GM23248 (cell line): ENCODE results near the gene GFRA1. TPM values are rescaled to one million over a fixed set of nuclear protein-coding genes. Genes with fewer than 3 reads are reported as not detected.

Experiments
- DNase-seq: peaks from one replicate; pipeline ENCODE4 v3.0.0-alpha.2; 2015
- H2AFZ ChIP-seq: fragments of 200-600 bp; sonication (generic); 2 replicates; pipeline ENCODE4 v1.6.1; 2016; ENCODE audit warnings: antibody characterized with exemption
- H3F3A ChIP-seq: fragments of 200-600 bp; sonication (generic); 2 replicates; pipeline ENCODE4 v1.6.1; 2016; ENCODE audit warnings: mild to moderate bottlenecking, antibody characterized with exemption, mixed run types; ENCODE audit not compliant: insufficient read depth
- H3K27ac ChIP-seq: fragments of 200-600 bp; sonication (generic); 2 replicates; pipeline ENCODE4 v1.5.1; 2016; ENCODE audit warnings: mild to moderate bottlenecking
- H3K27me3 ChIP-seq: fragments of 200-600 bp; sonication (generic); replicated peaks from 2 replicates; pipeline ENCODE4 v1.6.1; 2016; ENCODE audit warnings: mild to moderate bottlenecking; ENCODE audit not compliant: insufficient read depth
- H3K36me3 ChIP-seq: fragments of 200-600 bp; sonication (generic); 2 replicates; pipeline ENCODE4 v1.6.1; 2016; ENCODE audit warnings: low read depth, mild to moderate bottlenecking
- H3K4me1 ChIP-seq: fragments of 200-600 bp; sonication (generic); 2 replicates; pipeline ENCODE4 v1.6.1; 2016; ENCODE audit warnings: mild to moderate bottlenecking; ENCODE audit not compliant: insufficient read depth
- H3K4me2 ChIP-seq: fragments of 200-600 bp; sonication (generic); one replicate; pipeline ENCODE4 v1.6.1; 2016; ENCODE audit warnings: mild to moderate bottlenecking; ENCODE audit not compliant: unreplicated experiment
- H3K4me3 ChIP-seq: fragments of 200-600 bp; sonication (generic); 2 replicates; pipeline ENCODE4 v1.5.1; 2016; ENCODE audit warnings: mild to moderate bottlenecking
- H3K79me2 ChIP-seq: fragments of 200-600 bp; sonication (generic); 2 replicates; pipeline ENCODE4 v1.6.1; 2016; ENCODE audit warnings: mild to moderate bottlenecking; ENCODE audit not compliant: insufficient read depth
- H3K9ac ChIP-seq: fragments of 200-600 bp; sonication (generic); 2 replicates; pipeline ENCODE4 v1.6.1; 2016; ENCODE audit warnings: mild to moderate bottlenecking
- H3K9me2 ChIP-seq: fragments of 200-600 bp; sonication (generic); 2 replicates; pipeline ENCODE4 v1.6.1; 2016; ENCODE audit warnings: mixed run types, mild to moderate bottlenecking, moderate library complexity; ENCODE audit not compliant: insufficient read depth
- H3K9me3 ChIP-seq: fragments of 200-600 bp; sonication (generic); one replicate; pipeline ENCODE4 v1.6.1; 2017; ENCODE audit warnings: low read depth
- H4K20me1 ChIP-seq: fragments of 200-600 bp; sonication (generic); 2 replicates; pipeline ENCODE4 v1.6.0; 2016; ENCODE audit not compliant: insufficient read depth
- EZH2 ChIP-seq: fragments of 200-600 bp; sonication (generic); IDR thresholded peaks from 2 replicates; pipeline ENCODE4 v1.6.1; 2018; ENCODE audit warnings: antibody characterized with exemption, mild to moderate bottlenecking; ENCODE audit not compliant: insufficient read depth, poor library complexity, severe bottlenecking
- EZH2phosphoT487 ChIP-seq: fragments of 200-600 bp; sonication (generic); IDR thresholded peaks from 2 replicates; pipeline ENCODE4 v1.6.1; 2018; ENCODE audit warnings: antibody characterized with exemption, moderate library complexity, mild to moderate bottlenecking, low read depth; ENCODE audit not compliant: insufficient read depth
- WGBS, 2 experiments: methylation state at CpG; one replicate each; pipeline ENCODE4 v1.1.6; 2015 to 2017; ENCODE audit warnings: low lambda C conversion rate in 2 of 2, low coverage in 1 of 2; ENCODE audit errors: missing lambda C conversion rate in 2 of 2; 5-methylcytosine and 5-hydroxymethylcytosine counted together
- in situ Hi-C: fragments of 300-500 bp; cut with MboI; formaldehyde crosslinking; loops from 2 replicates; pipeline ENCODE4 v1.15.0; 2020
- polyA plus RNA-seq: library from polyadenylated mRNA; unstranded; fragments of >200 nt; fragmentation: Nextera tagmentation; extraction: Ambion mirVana; gene quantifications from 2 replicates; pipeline ENCODE4 v1.2.1, GENCODE V29; 2016
- total RNA-seq: library from RNA; depleted of rRNA; stranded (reverse); fragments of >200 nt; shearing (Covaris generic); gene quantifications from 2 replicates; pipeline ENCODE4 v1.2.3, GENCODE V29; 2014

The GFRA1 gene
- total and polyA plus RNA-seq, 2 experiments from 2014 or later, result 5.0 to 5.2 TPM

DNA sequence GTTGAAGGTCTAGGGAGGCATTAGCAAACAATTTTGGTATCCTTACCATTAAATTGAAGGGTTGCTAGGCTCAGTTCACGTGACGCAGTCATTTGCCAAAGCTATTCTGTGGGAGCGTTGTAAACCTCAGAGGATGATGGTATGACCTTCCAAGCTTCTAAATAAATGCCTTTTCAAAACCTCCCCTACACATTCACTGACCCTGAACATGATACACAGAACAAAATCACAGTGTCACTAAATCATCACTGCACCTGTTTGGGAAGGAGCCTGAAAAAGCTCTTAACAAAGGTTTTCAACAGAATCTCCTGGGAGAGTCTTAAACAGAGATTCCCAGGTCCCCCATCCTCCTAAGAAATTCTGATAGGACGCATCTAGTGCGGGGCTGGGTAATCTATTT is 38.0 kb upstream of the GFRA1 start:
- Histone ChIP-seq H3K9me2 (no peaks in the 10 kb centered on the region), H3K36me3 (no peaks in the 10 kb centered on the region), H3K79me2 (no peaks in the 10 kb centered on the region), H2AFZ (no peak overlapping the region), H3K4me1 (no peaks in the 10 kb centered on the region), H3K27ac (no peak overlapping the region), H4K20me1 (no peaks in the 10 kb centered on the region), H3K9me3 (no peaks in the 10 kb centered on the region), H3K4me3 (no peak overlapping the region), H3K4me2 (no peak overlapping the region), H3K9ac (no peak overlapping the region), H3K27me3 (no peaks in the 10 kb centered on the region), H3F3A (no peaks in the 10 kb centered on the region)
- 42 to 47% methylated on average over 5 of the region's 5 CpGs for WGBS, 2 experiments
- in situ Hi-C loops, result no loop called here
- DNase-seq, result no peak
- TF ChIP-seq EZH2phosphoT487, result no peak
- no peak for TF ChIP-seq EZH2

DNA sequence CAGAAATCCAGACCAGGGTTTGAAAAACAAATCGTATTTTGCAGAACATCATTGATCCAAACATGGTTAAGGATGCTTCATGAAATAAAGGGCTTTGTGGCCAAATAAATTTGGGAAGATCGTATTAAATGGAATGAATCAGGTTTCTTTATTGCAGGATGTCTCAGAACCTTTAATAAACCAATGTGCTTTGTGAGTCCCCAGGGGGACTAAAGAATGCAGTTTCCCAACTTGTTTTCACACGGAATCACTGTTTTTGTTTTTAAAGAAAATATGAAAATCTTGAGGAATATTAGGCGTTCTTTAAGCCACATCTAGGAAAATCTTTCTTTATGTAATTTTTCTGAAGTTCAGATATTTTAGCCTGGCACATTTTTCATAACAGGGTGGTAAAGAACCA is 34.4 kb upstream of the GFRA1 start:
- H3K4me2 ChIP-seq, result no peak overlapping the region
- in situ Hi-C loops, result no loop called here

DNA sequence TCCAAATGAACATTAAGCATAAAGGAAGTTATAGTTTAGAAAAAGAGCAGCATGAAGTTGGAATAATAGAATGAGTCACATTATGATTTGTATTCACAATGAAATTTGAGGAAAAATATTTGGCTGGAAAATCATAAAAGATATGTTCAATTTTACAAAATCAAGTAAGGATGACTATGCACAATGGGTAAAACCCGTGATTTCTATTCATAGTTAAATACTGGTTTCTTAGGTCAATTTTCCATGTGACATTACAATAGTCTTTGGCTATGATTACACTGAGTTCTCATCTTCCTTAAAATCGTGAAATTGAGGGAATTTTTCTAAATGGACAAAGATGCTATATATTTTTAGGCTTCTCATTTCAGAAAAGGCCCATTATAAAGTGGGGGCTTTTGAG is 33.8 kb upstream of the GFRA1 start:
- no peak for DNase-seq
- no peak overlapping the region for H3K9ac ChIP-seq
- H3K27ac ChIP-seq, result no peak overlapping the region
- H3K36me3 ChIP-seq, result no peaks in the 10 kb centered on the region
- in situ Hi-C loops, result no loop called here
- H3K4me1 ChIP-seq, result no peaks in the 10 kb centered on the region
- TF ChIP-seq EZH2phosphoT487 (no peak), EZH2 (no peak)
- no peaks in the 10 kb centered on the region for H3K9me2 ChIP-seq
- H3K4me2 ChIP-seq, result no peak overlapping the region
- no peaks in the 10 kb centered on the region for H3F3A ChIP-seq
- no peaks in the 10 kb centered on the region for H3K79me2 ChIP-seq
- no peaks in the 10 kb centered on the region for H3K27me3 ChIP-seq
- no peaks in the 10 kb centered on the region for H4K20me1 ChIP-seq
- WGBS, 2 experiments, result 20% methylated on average over 2 of the region's 2 CpGs
- H2AFZ ChIP-seq, result no peak overlapping the region
- H3K4me3 ChIP-seq, result no peak overlapping the region
- no peaks in the 10 kb centered on the region for H3K9me3 ChIP-seq

More for the DNA sequence above, 34.4 kb upstream of the GFRA1 start:
- Histone ChIP-seq H3K79me2 (no peaks in the 10 kb centered on the region), H3K9me3 (no peaks in the 10 kb centered on the region), H3K9me2 (no peaks in the 10 kb centered on the region), H3K4me1 (no peaks in the 10 kb centered on the region), H2AFZ (no peak overlapping the region), H3F3A (no peaks in the 10 kb centered on the region), H3K4me3 (no peak overlapping the region), H3K36me3 (no peaks in the 10 kb centered on the region), H3K9ac (no peak overlapping the region), H3K27ac (no peak overlapping the region), H3K27me3 (no peaks in the 10 kb centered on the region), H4K20me1 (no peaks in the 10 kb centered on the region)
- 11 to 13% methylated on average over 4 of the region's 4 CpGs for WGBS, 2 experiments
- DNase-seq, result no peak
- no peak for TF ChIP-seq EZH2phosphoT487
- TF ChIP-seq EZH2, result no peak

DNA sequence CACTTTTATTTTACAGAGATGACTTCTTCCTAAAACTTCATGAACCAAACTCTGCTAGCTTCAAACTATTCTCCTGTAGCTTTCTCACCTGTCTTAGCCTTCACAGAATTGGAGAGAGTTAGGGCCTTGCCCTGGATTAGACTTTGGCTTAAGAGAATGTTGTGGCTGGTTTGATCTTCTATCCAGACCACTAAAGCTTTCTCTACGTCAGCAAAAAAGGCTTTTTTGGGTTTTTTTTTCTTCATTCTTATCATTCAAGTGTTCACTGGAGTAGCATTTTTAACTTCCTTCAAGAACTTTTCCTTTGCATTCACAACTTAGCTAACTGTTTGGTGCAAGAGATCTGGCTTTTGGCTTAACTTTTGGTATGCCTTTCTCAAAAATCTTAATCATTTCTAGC is 31.9 kb upstream of the GFRA1 start:
- H3K27me3 ChIP-seq, result no peaks in the 10 kb centered on the region
- in situ Hi-C loops, result no loop called here
- WGBS, 2 experiments, result 27 to 35% methylated on average over 1 of the region's 1 CpG

DNA sequence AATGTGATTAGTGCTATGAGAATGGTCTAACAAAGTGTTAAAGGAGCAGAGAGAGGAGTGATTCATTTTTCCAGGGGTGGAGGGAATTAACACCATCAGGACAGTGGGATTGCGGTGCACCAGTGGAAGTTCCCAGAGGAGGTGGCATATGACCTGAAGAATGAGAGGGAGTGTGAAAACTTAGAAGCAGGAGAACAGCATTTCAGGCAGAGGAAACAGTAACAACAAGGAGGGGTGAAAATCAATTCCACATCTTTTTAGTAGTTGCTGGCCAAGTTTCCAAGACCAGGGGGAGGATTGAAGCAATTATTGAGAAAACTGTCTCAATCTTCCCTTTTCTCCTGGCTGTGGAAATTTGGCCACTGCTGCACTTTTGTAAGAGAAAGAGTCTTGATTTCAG is 27.5 kb upstream of the GFRA1 start:
- DNase-seq, result no peak
- Histone ChIP-seq H3K9me3 (no peaks in the 10 kb centered on the region), H3K9me2 (no peaks in the 10 kb centered on the region), H3K36me3 (no peaks in the 10 kb centered on the region), H4K20me1 (no peaks in the 10 kb centered on the region), H3K79me2 (no peaks in the 10 kb centered on the region), H3K27ac (no peak overlapping the region), H3K9ac (no peak overlapping the region), H3K4me1 (no peaks in the 10 kb centered on the region), H3K4me3 (no peak overlapping the region), H3K27me3 (no peaks in the 10 kb centered on the region), H3K4me2 (no peak overlapping the region), H2AFZ (no peak overlapping the region), H3F3A (no peaks in the 10 kb centered on the region)
- in situ Hi-C loops, result no loop called here
- no peak for TF ChIP-seq EZH2
- WGBS, 2 experiments, result 0 to 6% methylated on average over 1 of the region's 1 CpG

More for the DNA sequence above, 31.9 kb upstream of the GFRA1 start:
- Histone ChIP-seq H3K79me2 (no peaks in the 10 kb centered on the region), H4K20me1 (no peaks in the 10 kb centered on the region), H3K9ac (no peak overlapping the region), H3F3A (no peaks in the 10 kb centered on the region), H3K36me3 (no peaks in the 10 kb centered on the region), H3K9me2 (no peaks in the 10 kb centered on the region), H3K9me3 (no peaks in the 10 kb centered on the region), H3K4me3 (no peak overlapping the region), H2AFZ (no peak overlapping the region), H3K27ac (no peak overlapping the region), H3K4me1 (no peaks in the 10 kb centered on the region), H3K4me2 (no peak overlapping the region)
- DNase-seq, result no peak
- TF ChIP-seq EZH2phosphoT487, result no peak
- TF ChIP-seq EZH2, result no peak
